NCI-H748 treated with DMSO at 0.1 percent for 48 hours (cell line): ENCODE results near the gene CST3.
"Not testable (repeated sequence)": the region's sequence is repeated elsewhere in the genome, so short reads cannot be mapped to it uniquely, and the experiment has no call there.

ENCODE experiments used
- DNase-seq: peaks from one replicate; lab custom pipeline; 2025; lab: John Stamatoyannopoulos, UW

CST3 gene

GRCh38 chr20:23662276-23662870, 24.6 kb upstream of the CST3 start:
- DNase-seq, result no peak

GRCh38 chr20:23661002-23661429, 23.3 kb upstream of the CST3 start:
- DNase-seq, result no peak

- DNase-seq, result no peak
Measured at GRCh38 chr20:23659989-23660837, 22.5 kb upstream of the CST3 start.

GRCh38 chr20:23659610-23659988, 21.8 kb upstream of the CST3 start:
- DNase-seq, result not testable (repeated sequence)

- no peak for DNase-seq
Measured at GRCh38 chr20:23658989-23659609, 21.3 kb upstream of the CST3 start.

- DNase-seq, result no peak
Measured at GRCh38 chr20:23658336-23658735, 20.6 kb upstream of the CST3 start.

GRCh38 chr20:23657202-23657601, 19.4 kb upstream of the CST3 start:
- no peak for DNase-seq

GRCh38 chr20:23656372-23656771, 18.6 kb upstream of the CST3 start:
- no peak for DNase-seq

GRCh38 chr20:23655491-23656211, 17.9 kb upstream of the CST3 start:
- DNase-seq, result no peak

- no peak for DNase-seq
Measured at GRCh38 chr20:23654717-23655116, 17.0 kb upstream of the CST3 start.

- DNase-seq, result no peak
Measured at GRCh38 chr20:23654000-23654399, 16.2 kb upstream of the CST3 start.

GRCh38 chr20:23653400-23653938, 15.7 kb upstream of the CST3 start:
- no peak for DNase-seq

- DNase-seq, result no peak
Measured at GRCh38 chr20:23652926-23653325, 15.2 kb upstream of the CST3 start.

GRCh38 chr20:23652371-23652770, 14.6 kb upstream of the CST3 start:
- DNase-seq, result no peak

GRCh38 chr20:23651117-23651516, 13.4 kb upstream of the CST3 start:
- no peak for DNase-seq

GRCh38 chr20:23649830-23650417, 12.2 kb upstream of the CST3 start:
- DNase-seq, result no peak

- no peak for DNase-seq
Measured at GRCh38 chr20:23649242-23649641, 11.5 kb upstream of the CST3 start.

GRCh38 chr20:23647346-23647745, 9.6 kb upstream of the CST3 start:
- DNase-seq, result no peak

- DNase-seq, result no peak
Measured at GRCh38 chr20:23646106-23646873, 8.5 kb upstream of the CST3 start.

- no peak for DNase-seq
Measured at GRCh38 chr20:23645575-23645974, 7.8 kb upstream of the CST3 start.

GRCh38 chr20:23644164-23644563, 6.4 kb upstream of the CST3 start:
- DNase-seq, result no peak
